ENCODE results near the gene EGR4. TPM values are rescaled to one million over a fixed set of nuclear protein-coding genes. Genes with fewer than 3 reads are reported as not detected.

EGR4 gene
- not detected for polyA plus RNA-seq (ENCODE audit: insufficient read length in 3 of 3)

DNA sequence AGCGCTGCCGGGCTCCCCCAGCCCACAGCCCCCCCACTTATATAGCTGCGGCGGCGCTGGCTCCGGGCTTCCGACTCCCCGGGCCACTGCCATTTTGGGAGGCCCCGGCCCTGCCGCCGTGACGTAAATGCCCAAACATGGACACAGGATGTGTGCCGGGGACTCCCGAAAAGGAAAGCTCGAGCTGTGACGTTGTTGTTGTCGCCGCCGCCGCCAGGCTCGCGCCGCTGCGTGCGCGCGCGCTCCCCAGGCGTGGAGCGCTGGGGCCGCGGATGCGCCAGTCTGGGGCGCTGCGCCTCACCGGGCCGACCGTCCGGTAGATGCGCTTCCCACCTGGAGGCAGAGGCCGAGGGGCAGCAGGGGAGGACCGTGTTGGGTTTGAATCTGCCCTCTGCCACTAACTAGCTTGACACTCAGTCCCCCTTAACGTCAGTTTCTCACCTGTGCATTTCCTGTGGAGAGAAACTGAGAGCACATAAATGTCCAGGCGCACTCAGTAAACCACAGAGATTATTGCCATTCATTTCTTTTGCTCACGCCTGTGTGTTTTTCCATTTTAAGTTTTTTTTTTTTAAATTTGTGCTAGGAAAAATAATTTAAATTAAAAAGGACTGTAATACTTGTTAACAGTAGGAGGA, at the start of gene EGR4:
Gene EGR4 (minus strand): TSS at position 15 of the 638 bp plus-strand sequence. CDS start 231 bp downstream, outside the sequence.
- no peak for DNase-seq (ENCODE audit: low read depth in 3 of 3, low spot score in 2 of 3)

- DNase-seq (ENCODE audit: low read depth in 3 of 3, low spot score in 2 of 3), result no peak
These were observed 47.7 kb upstream of the EGR4 start for GRCh38 chr2:73341039-73341438.

DNA sequence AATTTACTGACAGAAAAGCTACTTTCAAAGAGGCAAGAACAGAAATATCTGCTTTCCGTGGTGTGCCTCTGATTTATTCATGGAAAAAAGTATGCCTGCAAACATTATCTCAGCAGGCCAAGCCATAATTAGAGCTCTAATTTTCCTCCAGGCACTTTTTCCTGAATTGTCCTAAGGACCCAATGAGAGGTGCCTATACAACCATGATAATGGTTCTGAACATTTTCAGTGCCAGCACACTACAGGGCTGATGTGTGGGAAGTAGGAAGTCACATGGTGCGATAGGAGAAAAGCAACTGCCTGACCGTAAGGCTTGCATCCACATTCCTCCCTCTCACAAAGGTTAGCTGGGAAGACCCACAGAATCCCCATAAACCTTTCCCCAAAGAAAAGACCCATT, 45.9 kb upstream of the EGR4 start:
- DNase-seq (ENCODE audit: low read depth in 3 of 3, low spot score in 2 of 3), result no peak

- no peak for DNase-seq (ENCODE audit: low read depth in 3 of 3, low spot score in 2 of 3)
These were observed 44.5 kb upstream of the EGR4 start for GRCh38 chr2:73337828-73338227.

GRCh38 chr2:73334620-73335019, 41.3 kb upstream of the EGR4 start:
- DNase-seq (ENCODE audit: low read depth in 3 of 3, low spot score in 2 of 3), result no peak

- DNase-seq (ENCODE audit: low read depth in 3 of 3, low spot score in 2 of 3), result no peak
These were observed 40.7 kb upstream of the EGR4 start for GRCh38 chr2:73334045-73334444.

DNA sequence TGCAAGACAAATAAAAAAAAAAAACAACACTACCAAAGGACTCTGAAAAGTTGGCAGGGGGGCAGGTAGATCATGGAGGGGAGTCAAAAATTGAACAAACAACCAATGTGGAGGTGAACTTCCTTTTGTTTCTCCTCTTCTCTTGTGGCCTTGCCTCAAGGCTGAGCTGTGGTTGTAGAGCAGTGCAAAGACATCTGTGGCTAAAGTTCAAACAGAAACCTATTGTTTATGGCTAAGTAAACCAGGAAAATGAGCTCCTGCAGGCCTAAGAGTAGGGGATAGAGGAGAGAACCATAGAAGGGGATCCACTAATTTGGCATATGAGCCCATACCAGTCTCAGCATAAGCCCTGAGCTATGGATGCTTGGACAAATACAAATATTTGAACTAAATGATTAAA, 40.2 kb upstream of the EGR4 start:
- no peak for DNase-seq (ENCODE audit: low read depth in 3 of 3, low spot score in 2 of 3)

GRCh38 chr2:73324126-73324725, 30.9 kb upstream of the EGR4 start:
- peak in 1 of 3 donors; percentile 2 for DNase-seq (ENCODE audit: low read depth in 3 of 3, low spot score in 2 of 3)

- DNase-seq (ENCODE audit: low read depth in 3 of 3, low spot score in 2 of 3), result no peak
These were observed 30.2 kb upstream of the EGR4 start for GRCh38 chr2:73323551-73323950.

DNA sequence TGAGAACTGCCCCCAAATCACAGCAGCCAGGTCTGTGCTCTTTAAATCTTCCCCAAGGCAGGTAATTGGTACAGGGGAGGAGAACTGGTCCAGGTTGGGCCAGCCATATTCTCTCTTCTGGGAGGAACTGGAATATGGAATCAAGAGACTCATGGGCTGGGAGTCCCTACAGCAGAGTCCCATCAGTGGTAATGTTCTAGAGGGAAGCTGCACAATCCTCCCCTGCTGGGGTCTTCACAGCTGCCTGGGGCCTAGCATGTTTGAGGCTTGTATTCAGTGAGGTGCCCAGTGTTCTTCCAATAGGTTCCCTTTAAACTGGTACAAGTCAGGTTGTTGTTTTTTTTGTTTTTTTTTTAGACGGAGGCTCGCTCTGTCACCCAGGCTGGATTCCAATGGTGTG, 21.1 kb upstream of the EGR4 start:
- DNase-seq (ENCODE audit: low read depth in 3 of 3, low spot score in 2 of 3), result no peak

DNA sequence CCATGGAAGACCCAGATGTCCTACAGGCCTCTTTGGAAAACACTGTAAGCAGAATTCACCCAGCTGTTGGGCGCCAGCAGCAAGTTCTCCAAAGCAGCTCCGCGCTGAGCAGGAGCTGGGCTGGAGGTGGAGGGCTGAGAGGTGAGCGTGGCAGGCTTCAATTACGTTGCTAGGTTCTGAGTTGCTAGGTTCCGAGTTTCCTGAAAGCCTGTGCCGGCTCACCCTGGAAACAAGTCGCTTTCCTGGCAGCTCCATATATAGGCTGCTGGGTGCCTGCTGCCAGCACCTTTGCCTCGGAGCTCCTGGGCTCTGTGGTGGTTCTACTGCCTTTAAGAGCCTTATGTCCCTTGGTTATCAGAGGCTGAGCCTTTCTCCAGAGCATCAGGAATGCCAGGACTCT, 14.4 kb upstream of the EGR4 start:
- DNase-seq (ENCODE audit: low read depth in 3 of 3, low spot score in 2 of 3), result no peak

GRCh38 chr2:73301636-73302035, 8.3 kb upstream of the EGR4 start:
- no peak for DNase-seq (ENCODE audit: low read depth in 3 of 3, low spot score in 2 of 3)

- DNase-seq (ENCODE audit: low read depth in 3 of 3, low spot score in 2 of 3), result no peak
These were observed 7.6 kb upstream of the EGR4 start for GRCh38 chr2:73300926-73301325.

DNA sequence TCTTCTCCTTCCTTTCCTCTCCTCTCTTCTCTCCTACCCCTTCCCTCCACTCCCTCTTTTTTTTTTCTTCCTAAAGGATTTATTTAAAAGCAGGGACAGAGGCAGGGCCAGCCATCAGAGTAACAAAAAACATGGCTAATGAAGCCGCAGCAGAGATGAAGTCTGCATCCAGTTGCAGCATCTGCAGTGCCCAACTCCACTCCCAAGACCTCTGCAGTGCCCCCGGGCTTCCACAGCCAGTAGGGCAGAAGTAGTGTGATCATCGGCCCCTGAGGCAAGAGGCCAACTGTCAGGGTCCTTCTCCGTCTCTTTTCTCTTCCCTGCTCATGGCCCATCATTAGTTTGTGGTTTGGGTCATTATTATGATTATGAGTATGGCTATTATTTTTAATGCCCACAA, 4.2 kb upstream of the EGR4 start:
- no peak for DNase-seq (ENCODE audit: low read depth in 3 of 3, low spot score in 2 of 3)

GRCh38 chr2:73297151-73297559, 3.8 kb upstream of the EGR4 start:
- no peak for DNase-seq (ENCODE audit: low read depth in 3 of 3, low spot score in 2 of 3)

GRCh38 chr2:73295751-73296400, 2.5 kb upstream of the EGR4 start:
- no peak for DNase-seq (ENCODE audit: low read depth in 3 of 3, low spot score in 2 of 3)

DNA sequence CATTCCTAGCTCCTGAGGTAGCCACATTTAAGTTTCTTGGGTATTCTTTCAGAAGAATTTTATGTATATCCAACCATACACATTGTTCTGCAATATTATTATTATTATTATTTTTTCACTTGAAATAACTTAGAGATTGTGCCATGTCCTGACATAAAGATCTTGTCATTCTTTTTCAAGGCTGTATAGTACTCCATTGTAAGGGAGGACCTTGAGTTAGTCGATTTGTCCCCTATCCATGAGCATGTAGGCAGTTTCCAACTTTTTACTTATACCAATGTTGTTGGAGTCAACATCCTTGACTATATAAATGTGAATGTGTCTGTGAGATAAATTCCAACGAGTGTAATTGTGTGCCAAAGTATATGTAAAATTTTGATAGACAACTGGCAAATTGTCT, 891 bp upstream of the EGR4 start:
- DNase-seq (ENCODE audit: low read depth in 3 of 3, low spot score in 2 of 3), result no peak

DNA sequence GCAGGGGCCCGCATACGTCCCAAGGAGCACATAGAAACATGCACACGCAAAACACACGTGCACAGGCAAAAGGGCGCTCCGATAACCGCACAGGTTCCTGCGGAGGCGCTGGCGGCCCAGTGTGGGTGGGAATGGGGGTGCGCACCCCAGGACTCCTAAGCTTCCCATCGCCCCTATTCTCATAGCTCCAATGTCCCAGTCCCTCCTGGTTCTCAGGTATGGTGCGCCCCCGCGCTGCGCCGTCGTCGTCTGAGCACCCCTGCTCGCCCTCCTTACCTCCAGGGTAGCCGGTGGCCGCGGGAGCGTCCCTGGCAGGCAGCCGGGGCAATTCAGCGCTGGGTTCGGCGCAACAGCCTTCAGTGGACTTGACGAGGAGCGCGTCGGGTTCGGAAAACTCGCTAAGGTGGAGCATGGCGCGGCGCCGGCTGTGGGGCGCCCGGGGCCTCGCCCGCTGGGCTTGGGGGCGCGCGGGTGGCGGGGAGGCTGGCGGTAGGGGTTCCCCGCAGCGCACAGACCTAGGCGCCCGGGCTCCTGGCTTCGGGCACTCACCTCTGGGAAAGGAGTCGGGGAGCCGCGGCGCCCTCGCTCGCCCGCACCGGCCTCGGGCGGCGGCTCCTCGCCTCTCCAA, 328 bp downstream of the EGR4 start:
- no peak for DNase-seq (ENCODE audit: low read depth in 3 of 3, low spot score in 2 of 3)

DNA sequence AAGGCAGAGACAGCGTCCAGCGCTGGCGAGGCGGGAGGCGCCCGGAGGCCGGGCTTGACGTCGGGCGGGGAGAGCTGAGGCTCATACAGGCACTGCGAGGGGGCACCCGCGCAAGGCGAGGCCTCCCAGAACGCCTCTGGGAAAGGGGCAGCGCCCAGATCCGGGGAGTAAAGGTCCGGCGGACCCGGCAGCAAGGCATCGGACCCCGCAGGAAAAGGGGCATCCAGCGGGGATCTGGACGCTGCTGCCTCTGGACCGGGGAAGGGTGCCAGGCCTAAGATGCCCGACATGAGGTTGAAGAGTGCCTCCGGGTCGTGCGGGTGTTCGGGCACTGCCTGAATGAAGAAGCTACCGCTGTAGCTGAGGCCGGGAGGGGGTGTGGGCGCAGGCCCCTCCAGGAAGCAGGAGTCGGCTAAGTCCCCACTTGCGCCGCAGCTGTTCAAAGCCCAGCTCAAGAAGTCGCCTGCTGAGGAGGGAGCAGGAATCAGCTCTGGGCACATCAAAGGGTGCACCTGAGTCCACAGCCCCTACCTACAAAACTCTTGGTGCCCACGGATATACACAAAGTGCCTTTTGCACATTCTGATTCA, 937 bp downstream of the EGR4 start:
- DNase-seq (ENCODE audit: low read depth in 3 of 3, low spot score in 2 of 3), result no peak

DNA sequence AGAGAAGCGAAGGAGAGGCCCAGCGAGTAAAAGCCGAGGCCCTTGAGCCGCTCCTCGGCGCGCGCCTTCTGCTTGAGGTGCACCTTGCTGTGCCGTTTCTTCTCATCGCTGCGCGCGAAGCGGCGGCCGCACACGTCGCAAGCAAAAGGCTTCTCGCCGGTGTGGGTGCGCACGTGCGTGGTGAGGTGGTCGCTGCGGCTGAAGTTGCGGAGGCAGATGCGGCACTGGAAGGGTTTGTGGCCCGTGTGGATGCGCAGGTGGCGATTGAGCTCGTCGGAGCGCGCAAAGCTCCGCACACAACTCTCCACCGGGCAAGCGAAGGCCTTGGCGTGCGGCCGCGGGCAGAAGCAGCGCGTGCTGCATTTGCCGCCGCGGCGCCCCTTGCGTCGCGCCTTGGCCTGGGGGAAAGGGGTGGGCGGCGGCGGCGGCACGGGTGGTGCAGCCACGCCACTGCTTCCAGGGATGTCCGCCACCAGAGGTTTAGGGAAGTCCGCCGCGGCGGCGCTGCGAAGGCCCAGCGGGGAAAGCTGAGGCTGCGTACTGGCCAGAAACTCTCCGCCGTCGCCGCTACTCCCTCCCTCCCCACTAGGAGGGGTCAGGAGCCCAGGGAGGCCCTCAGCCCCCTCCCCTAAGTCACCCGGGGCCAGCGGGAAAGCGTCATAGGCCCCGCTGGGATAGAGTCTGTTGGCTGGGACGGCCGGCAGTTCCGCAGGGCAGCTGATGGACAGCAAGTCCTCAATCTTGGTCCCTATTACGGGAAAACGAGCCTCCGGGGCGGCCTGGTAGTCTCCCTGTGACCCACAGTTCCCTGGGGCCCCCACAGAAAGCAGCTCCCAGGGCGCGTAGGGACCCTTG, 1.7 kb downstream of the EGR4 start:
- no peak for DNase-seq (ENCODE audit: low read depth in 3 of 3, low spot score in 2 of 3)

Data from right renal cortex interstitium (tissue), 3 donors.